Measurements from ENCODE around the gene PITPNM1.

Gene PITPNM1

GRCh38 chr11:67445515-67445914, 59.6 kb downstream of the PITPNM1 start:
- in situ Hi-C loops (cut with HindIII; ENCODE audit: low sequenced_read_pairs) = no loop called here

GRCh38 chr11:67442504-67443404, 62.4 kb downstream of the PITPNM1 start:
- in situ Hi-C loops (cut with HindIII; ENCODE audit: low sequenced_read_pairs) = no loop called here

All from DLD1 (cell line).